ENCODE measurements around the gene MAMDC4.

DNA sequence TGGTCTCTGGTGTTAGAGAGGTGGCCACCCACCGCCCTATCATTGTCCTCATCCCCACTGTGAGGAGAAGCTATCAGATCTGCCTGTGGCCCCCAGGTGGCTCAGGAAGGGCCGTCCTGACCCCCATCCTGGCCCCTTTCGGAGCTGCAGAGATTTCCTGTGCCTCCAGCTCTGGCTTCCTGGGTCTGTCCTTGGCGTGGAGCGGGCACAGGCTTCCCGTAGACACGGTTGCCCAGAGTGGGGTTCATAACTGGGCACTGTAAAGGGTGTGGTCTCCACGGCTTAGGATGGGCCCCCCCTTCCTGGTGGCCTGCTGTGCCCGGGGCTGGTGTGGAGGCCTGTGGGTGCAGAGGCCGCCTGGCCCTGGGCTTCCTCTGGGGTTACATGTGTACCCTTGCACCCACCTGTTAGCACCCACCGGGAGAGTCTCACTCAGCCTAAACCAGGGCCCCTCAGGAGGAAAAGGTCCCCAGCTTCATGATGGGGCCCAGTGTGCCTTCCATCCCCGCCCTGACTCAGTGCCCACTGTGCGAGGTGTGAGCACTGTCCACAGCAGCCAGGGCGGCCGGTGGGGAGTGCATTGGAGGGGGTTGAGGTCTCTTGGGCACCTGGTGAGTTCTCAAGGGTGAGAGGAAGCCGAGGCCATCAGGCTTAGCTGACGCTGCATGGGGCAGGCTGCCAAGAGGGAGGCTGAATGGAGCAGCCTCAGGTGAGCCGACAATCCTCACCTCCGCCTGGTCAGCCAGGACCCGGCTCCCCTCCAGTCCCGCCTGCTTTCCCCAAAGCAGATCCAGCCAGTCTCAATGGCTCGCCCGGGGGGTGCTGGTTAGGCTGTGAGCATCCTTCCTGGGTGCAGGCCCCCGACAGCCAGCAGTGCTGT is 25.2 kb upstream of the MAMDC4 start:
- TF ChIP-seq POLR2AphosphoS5 (IDR thresholded peaks at IDR 0.05) = no peak
- TF ChIP-seq CTCF (IDR thresholded peaks at IDR 0.05) = no peak
- TF ChIP-seq POLR2A (IDR thresholded peaks at IDR 0.05) = no peak
- TF ChIP-seq EP300 (IDR thresholded peaks at IDR 0.05) = no peak

Data from sigmoid colon (tissue), 4 donors.